Kidney (tissue), 14 donors: Measurements from ENCODE around the gene CTLA4. TPM values are rescaled to one million over a fixed set of nuclear protein-coding genes. Genes with fewer than 3 reads are reported as not detected.

Experiments used
- DNase-seq, 5 donors: peaks; one replicate each; pipeline ENCODE4 v3.0.0-alpha.2; 2013 to 2020
- FAIRE-seq: peaks from 2 replicates; lab custom pipeline; 2012; peaks lifted over from hg19 to GRCh38; lab: Jason Lieb, UNC
- H3K27ac ChIP-seq, 2 donors: one replicate each; pipeline ENCODE4 v1.7.0; 2013; ENCODE audit warnings: low read depth in 2 of 2, low read length in 2 of 2, inconsistent platforms in 1 of 2
- H3K27me3 ChIP-seq: one replicate; pipeline ENCODE4 v1.7.1; 2013; ENCODE audit warnings: low read length, inconsistent platforms; ENCODE audit not compliant: control insufficient read depth, insufficient read depth
- H3K36me3 ChIP-seq, 3 donors: one replicate each; pipeline versions ENCODE4 v1.7.0 to v1.7.1; 2013; ENCODE audit warnings: low read length in 3 of 3, control low read depth in 1 of 3, inconsistent platforms in 1 of 3; ENCODE audit not compliant: insufficient read depth in 3 of 3, control insufficient read depth in 2 of 3
- H3K4me1 ChIP-seq, 3 donors: one replicate each; pipeline versions ENCODE4 v1.7.0 to v1.7.1; 2013; ENCODE audit warnings: low read length in 3 of 3, inconsistent platforms in 1 of 3, low read depth in 1 of 3; ENCODE audit not compliant: control insufficient read depth in 2 of 3, insufficient read depth in 2 of 3
- H3K4me3 ChIP-seq, 3 donors: one replicate each; pipeline versions ENCODE4 v1.7.0 to v1.8.1; 2013; ENCODE audit warnings: low read length in 3 of 3, control low read depth in 1 of 3, inconsistent platforms in 1 of 3
- H3K9ac ChIP-seq, 3 donors: one replicate each; pipeline versions ENCODE4 v1.7.0 to v1.7.1; 2013; ENCODE audit warnings: low read length in 3 of 3, control low read depth in 1 of 3, inconsistent platforms in 1 of 3
- H3K9me3 ChIP-seq, 3 donors: one replicate each; pipeline versions ENCODE4 v1.7.0 to v1.7.1; 2013; ENCODE audit warnings: low read length in 3 of 3, control low read depth in 1 of 3, inconsistent platforms in 1 of 3; ENCODE audit not compliant: control insufficient read depth in 2 of 3, insufficient read depth in 1 of 3
- CTCF ChIP-seq: IDR thresholded peaks from 3 replicates; pipeline ENCODE4 v1.5.1; 2012; ENCODE audit warnings: mild to moderate bottlenecking, moderate library complexity, borderline replicate concordance; ENCODE audit not compliant: insufficient read depth; ENCODE audit errors: extremely low read depth
- intact Hi-C: fragments of 100-400 bp; cut with DNase I; formaldehyde crosslinking; loops from one replicate; pipeline ENCODE4 v1.11.1; 2022
- polyA plus RNA-seq: library from polyadenylated mRNA; stranded (reverse); fragments of 350-450 nt; fragmentation: Illumina TruSeq; extraction: RNeasy Lipid Tissue Mini Kit (QIAGEN cat#74804); gene quantifications from one replicate; pipeline ENCODE4 v1.2.3, GENCODE V29; 2014; ENCODE audit warnings: low read depth, low replicate concordance; ENCODE audit not compliant: insufficient read depth
- total RNA-seq: library from RNA; stranded (reverse); fragmentation: NEBNext Ultra II Directional; extraction: Animal tissue kit (Norgen Biotek cat#: 25700); gene quantifications from one replicate; pipeline ENCODE4 v1.2.1, GENCODE V29; 2021
- donor health status: control.
- donor health status: control.
- donor health status: control.
- donor health status: control.
- donor health status: control.
- donor health status: DM: yes; HTN: yes; CAD: no.
- donor health status: Normal renal cell carcinoma (clear cell type).

CTLA4 gene
- total and polyA plus RNA-seq, 2 donors from 2014 or later: 0.22 to 2.0 TPM

GRCh38 chr2:203849010-203849409 is 18.6 kb upstream of the CTLA4 start:
- no peak for FAIRE-seq
- Histone ChIP-seq H3K4me3 (no peak overlapping the region), H3K27ac (no peak overlapping the region), H3K4me1 (no peaks in the 10 kb centered on the region), H3K36me3 (no peaks in the 10 kb centered on the region), H3K9ac (no peak overlapping the region), H3K9me3 (peaks cover 0 to 3% (median 0%) of the 10 kb centered on the region in 3 donors), H3K27me3 (no peaks in the 10 kb centered on the region)
- intact Hi-C loops: no loop called here
- TF ChIP-seq CTCF: no peak
- no peak for DNase-seq

DNA sequence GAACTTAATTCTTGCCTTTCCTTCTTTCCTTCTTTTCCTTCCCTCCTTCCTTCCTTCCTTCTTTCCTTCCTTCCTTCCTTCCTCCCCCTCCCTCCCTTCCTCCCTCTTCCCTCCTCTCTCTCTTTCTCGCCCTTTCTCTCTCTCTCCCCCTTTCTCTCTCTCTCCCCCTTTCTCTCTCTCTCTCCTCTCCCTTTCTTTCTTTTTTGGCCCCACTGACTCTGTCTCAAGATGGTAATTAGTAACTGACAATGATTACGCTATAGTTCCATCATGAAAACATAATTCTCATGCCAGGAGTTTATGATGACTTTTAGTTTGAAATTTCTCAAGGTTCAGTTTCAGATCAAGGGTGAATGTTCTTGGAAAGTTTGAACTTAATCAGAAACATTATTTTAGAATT is 14.8 kb upstream of the CTLA4 start:
- H3K4me3 ChIP-seq: no peak overlapping the region
- peaks cover 0 to 3% (median 0%) of the 10 kb centered on the region in 3 donors for H3K9me3 ChIP-seq
- intact Hi-C loops: no loop called here
- no peaks in the 10 kb centered on the region for H3K4me1 ChIP-seq
- FAIRE-seq (no peak), DNase-seq (no peak)
- H3K9ac ChIP-seq: no peak overlapping the region
- no peak overlapping the region for H3K27ac ChIP-seq
- no peak for TF ChIP-seq CTCF
- no peaks in the 10 kb centered on the region for H3K36me3 ChIP-seq
- no peaks in the 10 kb centered on the region for H3K27me3 ChIP-seq

DNA sequence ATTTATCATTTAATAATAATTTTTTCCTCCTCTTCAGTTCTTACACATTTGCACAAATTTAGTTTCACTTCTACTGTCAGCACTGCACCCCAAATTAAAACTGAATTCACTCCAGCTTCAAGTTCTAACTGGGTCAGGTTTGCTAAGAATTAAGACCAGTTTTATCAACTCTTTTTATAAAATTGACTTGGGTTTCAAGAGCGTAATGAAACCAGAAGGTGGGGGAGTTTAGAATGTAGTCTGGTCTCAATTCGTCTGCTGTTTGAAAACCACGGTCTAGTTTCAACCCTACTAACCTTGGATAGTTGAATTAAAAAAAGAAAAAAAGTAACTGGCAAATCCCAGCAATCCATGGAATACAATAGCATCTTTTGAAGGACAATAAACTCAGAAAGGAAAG is 14.3 kb upstream of the CTLA4 start:
- FAIRE-seq: no peak
- Histone ChIP-seq H3K27me3 (no peaks in the 10 kb centered on the region), H3K4me3 (no peak overlapping the region), H3K27ac (no peak overlapping the region), H3K36me3 (no peaks in the 10 kb centered on the region), H3K4me1 (no peaks in the 10 kb centered on the region), H3K9me3 (peaks cover 0 to 3% (median 0%) of the 10 kb centered on the region in 3 donors), H3K9ac (no peak overlapping the region)
- intact Hi-C loops: no loop called here
- TF ChIP-seq CTCF: no peak
- no peak for DNase-seq

DNA sequence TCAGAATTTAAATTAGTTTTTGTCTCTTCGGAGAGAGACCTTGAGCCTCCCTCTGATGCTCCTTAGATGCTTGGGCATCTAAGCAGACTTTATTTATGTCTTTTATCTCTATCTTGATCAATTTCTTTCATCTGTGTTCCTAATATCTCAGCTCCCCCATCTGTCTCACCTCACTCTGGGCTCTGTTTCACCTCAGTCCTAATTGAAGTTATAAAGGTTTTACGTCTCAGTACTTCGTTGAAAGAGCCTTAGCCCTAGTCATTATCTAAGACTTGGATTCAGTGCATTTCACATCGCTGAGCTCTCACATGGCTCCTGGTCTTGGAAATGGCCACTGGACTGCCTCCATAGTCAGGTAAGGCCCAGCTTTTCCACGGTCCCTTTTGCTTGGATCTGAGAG is 13.8 kb upstream of the CTLA4 start:
- no peak overlapping the region for H3K4me3 ChIP-seq
- no peak overlapping the region for H3K9ac ChIP-seq
- H3K27ac ChIP-seq: no peak overlapping the region
- H3K9me3 ChIP-seq: peaks cover 0 to 3% (median 0%) of the 10 kb centered on the region in 3 donors
- FAIRE-seq (no peak), DNase-seq (no peak)
- no peaks in the 10 kb centered on the region for H3K4me1 ChIP-seq
- no peaks in the 10 kb centered on the region for H3K27me3 ChIP-seq
- TF ChIP-seq CTCF: no peak
- H3K36me3 ChIP-seq: no peaks in the 10 kb centered on the region
- intact Hi-C loops: no loop called here
